GM19023 (cell line): ENCODE data around the gene BRK1.
"Not testable (repeated sequence)": the region's sequence is repeated elsewhere in the genome, so short reads cannot be mapped to it uniquely, and the experiment has no call there.

ENCODE experiments used
- ATAC-seq: cut with Tn5 transposase; IDR thresholded peaks from one replicate; pipeline ENCODE4 v1.9.1; 2021; ENCODE audit warnings: mild to moderate bottlenecking, moderate library complexity; ENCODE audit not compliant: unreplicated experiment

BRK1 gene

DNA sequence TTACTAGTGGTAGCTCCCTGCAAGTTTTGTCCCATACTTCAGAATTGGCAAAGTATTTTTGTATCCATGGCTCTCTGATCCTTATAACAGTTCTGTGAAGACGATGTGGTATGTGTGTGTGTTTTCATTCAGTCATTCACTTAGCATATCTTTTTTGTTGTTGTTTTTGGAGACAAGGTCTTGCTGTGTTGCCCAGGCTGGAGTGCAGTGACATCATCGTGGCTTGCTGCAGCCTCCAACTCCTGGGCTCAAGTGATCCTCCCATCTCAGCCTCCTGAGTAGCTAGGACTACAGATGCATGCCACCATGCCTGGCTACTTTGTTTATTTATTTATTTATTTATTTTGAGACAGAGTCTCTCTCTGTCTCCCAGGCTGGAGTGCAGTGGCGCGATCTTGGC, 60.7 kb downstream of the BRK1 start:
- not testable (repeated sequence) for ATAC-seq
